HT1080 (cell line): ENCODE results near the gene CDH5. TPM values are rescaled to one million over a fixed set of nuclear protein-coding genes. Genes with fewer than 3 reads are reported as not detected.

ENCODE experiments used
- DNase-seq: peaks from one replicate; pipeline ENCODE4 v3.0.0-alpha.2; 2015; ENCODE audit warnings: low read depth
- total RNA-seq: library from RNA; depleted of rRNA; stranded (reverse); fragments of >200 nt; shearing (Covaris generic); gene quantifications from 2 replicates; pipeline ENCODE4 v1.2.3, GENCODE V29; 2014

Gene CDH5
- total RNA-seq, 1 experiment from 2014 or later = 0.03 TPM

GRCh38 chr16:66390346-66391108 is 24.0 kb downstream of the CDH5 start:
- no peak for DNase-seq

- DNase-seq = no peak
Measured at GRCh38 chr16:66391726-66392670, 25.5 kb downstream of the CDH5 start.

GRCh38 chr16:66395806-66396555 is 29.5 kb downstream of the CDH5 start:
- no peak for DNase-seq

GRCh38 chr16:66397736-66398433 is 31.4 kb downstream of the CDH5 start:
- no peak for DNase-seq

- no peak for DNase-seq
Measured at GRCh38 chr16:66399031-66399430, 32.5 kb downstream of the CDH5 start.

- DNase-seq = no peak
Measured at GRCh38 chr16:66399930-66400329, 33.4 kb downstream of the CDH5 start.

- DNase-seq = no peak
Measured at GRCh38 chr16:66400503-66401380, 34.3 kb downstream of the CDH5 start.

- no peak for DNase-seq
Measured at GRCh38 chr16:66401610-66402009, 35.1 kb downstream of the CDH5 start.

- DNase-seq = no peak
Measured at GRCh38 chr16:66402166-66402565, 35.7 kb downstream of the CDH5 start.

GRCh38 chr16:66402591-66403230 is 36.2 kb downstream of the CDH5 start:
- DNase-seq = no peak

- no peak for DNase-seq
Measured at GRCh38 chr16:66403531-66404145, 37.1 kb downstream of the CDH5 start.

GRCh38 chr16:66405057-66405783 is 38.7 kb downstream of the CDH5 start:
- DNase-seq = no peak

GRCh38 chr16:66406534-66407221 is 40.2 kb downstream of the CDH5 start:
- DNase-seq = peak; percentile 70

- DNase-seq = peak; percentile 85
Measured at GRCh38 chr16:66408163-66409048, 41.9 kb downstream of the CDH5 start.

GRCh38 chr16:66409156-66409555 is 42.7 kb downstream of the CDH5 start:
- no peak for DNase-seq

- no peak for DNase-seq
Measured at GRCh38 chr16:66412182-66412581, 45.7 kb downstream of the CDH5 start.

GRCh38 chr16:66414891-66415290 is 48.4 kb downstream of the CDH5 start:
- no peak for DNase-seq
